Measurements from ENCODE around the gene MPG.

GRCh38 chr16:83781-84615 lies 6.0 kb downstream of the MPG start:
- TF ChIP-seq CTCF (IDR thresholded peaks at IDR 0.05 in 4 of 5, conservative IDR thresholded peaks at IDR 0.05 in 1 of 5) (no peak), POLR2A (IDR thresholded peaks at IDR 0.05) (no peak)
